ENCODE measurements around the gene FAM83D.

DNA sequence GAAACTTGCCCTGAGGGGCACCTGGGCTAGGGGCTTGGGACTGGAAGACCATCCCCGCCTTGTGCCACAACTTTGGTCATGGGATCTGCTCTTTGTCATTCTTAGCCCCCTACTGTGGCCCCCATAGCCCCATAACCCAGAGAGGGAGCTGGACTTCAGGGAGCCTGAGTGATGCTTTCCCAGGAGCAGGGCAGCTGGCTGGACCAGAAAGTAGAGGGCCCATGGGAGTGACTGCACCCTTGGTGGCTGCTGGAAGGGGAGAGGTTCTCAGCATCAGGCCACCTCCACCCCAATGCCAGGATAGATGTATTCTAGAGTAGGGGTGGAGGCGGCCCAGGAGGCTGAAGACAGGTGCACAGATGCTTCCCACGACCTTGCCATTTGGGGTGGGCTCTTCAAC, 5.8 kb upstream of the FAM83D start:
- TF ChIP-seq, protein P1, sequence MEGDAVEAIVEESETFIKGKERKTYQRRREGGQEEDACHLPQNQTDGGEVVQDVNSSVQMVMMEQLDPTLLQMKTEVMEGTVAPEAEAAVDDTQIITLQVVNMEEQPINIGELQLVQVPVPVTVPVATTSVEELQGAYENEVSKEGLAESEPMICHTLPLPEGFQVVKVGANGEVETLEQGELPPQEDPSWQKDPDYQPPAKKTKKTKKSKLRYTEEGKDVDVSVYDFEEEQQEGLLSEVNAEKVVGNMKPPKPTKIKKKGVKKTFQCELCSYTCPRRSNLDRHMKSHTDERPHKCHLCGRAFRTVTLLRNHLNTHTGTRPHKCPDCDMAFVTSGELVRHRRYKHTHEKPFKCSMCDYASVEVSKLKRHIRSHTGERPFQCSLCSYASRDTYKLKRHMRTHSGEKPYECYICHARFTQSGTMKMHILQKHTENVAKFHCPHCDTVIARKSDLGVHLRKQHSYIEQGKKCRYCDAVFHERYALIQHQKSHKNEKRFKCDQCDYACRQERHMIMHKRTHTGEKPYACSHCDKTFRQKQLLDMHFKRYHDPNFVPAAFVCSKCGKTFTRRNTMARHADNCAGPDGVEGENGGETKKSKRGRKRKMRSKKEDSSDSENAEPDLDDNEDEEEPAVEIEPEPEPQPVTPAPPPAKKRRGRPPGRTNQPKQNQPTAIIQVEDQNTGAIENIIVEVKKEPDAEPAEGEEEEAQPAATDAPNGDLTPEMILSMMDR (IDR thresholded peaks at IDR 0.05), result no peak
- no peak for TF ChIP-seq POLR2AphosphoS5 (IDR thresholded peaks at IDR 0.05)
- no peak for TF ChIP-seq POLR2A (IDR thresholded peaks at IDR 0.05; ENCODE audit: low read depth)
- TF ChIP-seq EP300 (IDR thresholded peaks at IDR 0.05), result no peak

Measured in esophagus muscularis mucosa (tissue), 4 donors.